Right atrium auricular region (tissue), 2 donors: ENCODE measurements around the gene TOM1L2. TPM values are rescaled to one million over a fixed set of nuclear protein-coding genes. Genes with fewer than 3 reads are reported as not detected.

Experiments
- DNase-seq: peaks from one replicate; pipeline ENCODE4 v3.0.0-alpha.2; 2019; ENCODE audit warnings: low spot score
- H3K27ac ChIP-seq, 2 donors: fragments of 200-600 bp; sonication (generic); 1 replicate in 1 of 2; 2 replicates in 1 of 2; pipeline ENCODE4 v1.5.1; 2016 to 2019
- H3K27me3 ChIP-seq, 2 donors: fragments of 200-600 bp; sonication (generic); one replicate each; pipeline versions ENCODE4 v1.5.1 to v1.6.0; 2017 to 2019
- H3K36me3 ChIP-seq: fragments of 200-600 bp; sonication (generic); one replicate; pipeline ENCODE4 v1.5.1; 2016
- H3K4me1 ChIP-seq, 2 donors: fragments of 200-600 bp; sonication (generic); one replicate each; pipeline versions ENCODE4 v1.5.1 to v1.6.0; 2017 to 2019
- H3K4me3 ChIP-seq, 2 donors: fragments of 200-600 bp; sonication (generic); 1 replicate in 1 of 2; 2 replicates in 1 of 2; pipeline ENCODE4 v1.5.1; 2017 to 2019; ENCODE audit warnings: mild to moderate bottlenecking in 1 of 2, moderate library complexity in 1 of 2
- H3K9me3 ChIP-seq, 2 donors: fragments of 200-600 bp; sonication (generic); one replicate each; pipeline ENCODE4 v1.5.1; 2019
- CTCF ChIP-seq, 2 donors: fragments of 200-600 bp; sonication (generic); IDR thresholded peaks; one replicate each; pipeline ENCODE4 v1.5.1; 2019; ENCODE audit warnings: antibody characterized with exemption in 2 of 2
- total RNA-seq, 2 donors: library from RNA; depleted of rRNA; stranded (reverse); fragments of >200 nt; gene quantifications; one replicate each; pipeline ENCODE4 v1.1.0, GENCODE V29; 2016

The TOM1L2 gene
- total RNA-seq, 2 donors from 2014 or later, result 186 to 347 TPM

- H3K4me3 ChIP-seq, result no peak overlapping the region
- peaks cover 0 to 49% of the 10 kb centered on the region in 2 donors for H3K4me1 ChIP-seq
- no peaks in the 10 kb centered on the region for H3K27me3 ChIP-seq
- peaks cover 27% of the 10 kb centered on the region for H3K36me3 ChIP-seq
- no peak overlapping the region for H3K27ac ChIP-seq
- no peak for DNase-seq
- TF ChIP-seq CTCF (IDR thresholded peaks at IDR 0.05), result no peak
- no peaks in the 10 kb centered on the region for H3K9me3 ChIP-seq
Measured at GRCh38 chr17:17902877-17903276, 69.3 kb downstream of the TOM1L2 start.

- peaks cover 31% of the 10 kb centered on the region for H3K36me3 ChIP-seq
- no peaks in the 10 kb centered on the region for H3K9me3 ChIP-seq
- H3K27ac ChIP-seq, result no peak overlapping the region
- no peak overlapping the region for H3K4me3 ChIP-seq
- no peak for DNase-seq
- no peaks in the 10 kb centered on the region for H3K27me3 ChIP-seq
- H3K4me1 ChIP-seq, result peaks cover 0 to 48% of the 10 kb centered on the region in 2 donors
- no peak for TF ChIP-seq CTCF (IDR thresholded peaks at IDR 0.05)
Measured at GRCh38 chr17:17902376-17902775, 69.8 kb downstream of the TOM1L2 start.

- H3K4me1 ChIP-seq, result peaks cover 0 to 37% of the 10 kb centered on the region in 2 donors
- no peaks in the 10 kb centered on the region for H3K27me3 ChIP-seq
- H3K9me3 ChIP-seq, result no peaks in the 10 kb centered on the region
- TF ChIP-seq CTCF (IDR thresholded peaks at IDR 0.05), result no peak
- no peak overlapping the region for H3K4me3 ChIP-seq
- peaks cover 40% of the 10 kb centered on the region for H3K36me3 ChIP-seq
- DNase-seq, result peak; percentile 90
- peak overlapping the region; percentile 56 to 85 for H3K27ac ChIP-seq
Measured at GRCh38 chr17:17900615-17901520, 71.3 kb downstream of the TOM1L2 start.

GRCh38 chr17:17899486-17899885 lies 72.7 kb downstream of the TOM1L2 start:
- peaks cover 0 to 37% of the 10 kb centered on the region in 2 donors for H3K4me1 ChIP-seq
- no peak for TF ChIP-seq CTCF (IDR thresholded peaks at IDR 0.05)
- H3K27ac ChIP-seq, result no peak overlapping the region
- no peak for DNase-seq
- H3K4me3 ChIP-seq, result no peak overlapping the region
- no peaks in the 10 kb centered on the region for H3K9me3 ChIP-seq
- no peaks in the 10 kb centered on the region for H3K27me3 ChIP-seq
- H3K36me3 ChIP-seq, result peaks cover 37% of the 10 kb centered on the region

- H3K9me3 ChIP-seq, result no peaks in the 10 kb centered on the region
- H3K4me1 ChIP-seq, result peaks cover 0 to 37% of the 10 kb centered on the region in 2 donors
- peaks cover 45% of the 10 kb centered on the region for H3K36me3 ChIP-seq
- no peak for TF ChIP-seq CTCF (IDR thresholded peaks at IDR 0.05)
- DNase-seq, result no peak
- no peak overlapping the region for H3K27ac ChIP-seq
- no peak overlapping the region for H3K4me3 ChIP-seq
- no peaks in the 10 kb centered on the region for H3K27me3 ChIP-seq
Measured at GRCh38 chr17:17898673-17899072, 73.5 kb downstream of the TOM1L2 start.
